ENCODE data around the gene CHAD.

CHAD gene

DNA sequence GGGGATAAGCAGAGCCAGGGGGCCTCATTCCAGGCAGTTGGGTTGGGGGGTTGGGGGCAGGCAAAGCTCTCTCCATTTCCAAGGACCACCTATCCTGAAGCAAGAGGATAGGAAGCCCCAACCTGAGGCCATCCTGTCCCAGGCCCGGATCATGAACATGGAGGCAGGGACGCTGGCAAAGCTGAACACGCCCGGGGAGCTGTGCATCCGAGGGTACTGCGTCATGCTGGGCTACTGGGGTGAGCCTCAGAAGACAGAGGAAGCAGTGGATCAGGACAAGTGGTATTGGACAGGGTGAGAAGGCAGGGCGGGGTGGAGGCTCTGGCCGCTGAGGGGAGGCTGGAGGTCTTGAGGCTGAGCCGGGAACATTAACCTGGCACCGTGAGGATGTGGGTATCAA lies 3.6 kb upstream of the CHAD start (continued):
- TF ChIP-seq ZNF565 (CRISPR knock-in tag; conservative IDR thresholded peaks at IDR 0.05; ENCODE audit: low read depth): no peak
- TF ChIP-seq TOX (CRISPR knock-in tag; IDR thresholded peaks at IDR 0.05; ENCODE audit: borderline replicate concordance): no peak

DNA sequence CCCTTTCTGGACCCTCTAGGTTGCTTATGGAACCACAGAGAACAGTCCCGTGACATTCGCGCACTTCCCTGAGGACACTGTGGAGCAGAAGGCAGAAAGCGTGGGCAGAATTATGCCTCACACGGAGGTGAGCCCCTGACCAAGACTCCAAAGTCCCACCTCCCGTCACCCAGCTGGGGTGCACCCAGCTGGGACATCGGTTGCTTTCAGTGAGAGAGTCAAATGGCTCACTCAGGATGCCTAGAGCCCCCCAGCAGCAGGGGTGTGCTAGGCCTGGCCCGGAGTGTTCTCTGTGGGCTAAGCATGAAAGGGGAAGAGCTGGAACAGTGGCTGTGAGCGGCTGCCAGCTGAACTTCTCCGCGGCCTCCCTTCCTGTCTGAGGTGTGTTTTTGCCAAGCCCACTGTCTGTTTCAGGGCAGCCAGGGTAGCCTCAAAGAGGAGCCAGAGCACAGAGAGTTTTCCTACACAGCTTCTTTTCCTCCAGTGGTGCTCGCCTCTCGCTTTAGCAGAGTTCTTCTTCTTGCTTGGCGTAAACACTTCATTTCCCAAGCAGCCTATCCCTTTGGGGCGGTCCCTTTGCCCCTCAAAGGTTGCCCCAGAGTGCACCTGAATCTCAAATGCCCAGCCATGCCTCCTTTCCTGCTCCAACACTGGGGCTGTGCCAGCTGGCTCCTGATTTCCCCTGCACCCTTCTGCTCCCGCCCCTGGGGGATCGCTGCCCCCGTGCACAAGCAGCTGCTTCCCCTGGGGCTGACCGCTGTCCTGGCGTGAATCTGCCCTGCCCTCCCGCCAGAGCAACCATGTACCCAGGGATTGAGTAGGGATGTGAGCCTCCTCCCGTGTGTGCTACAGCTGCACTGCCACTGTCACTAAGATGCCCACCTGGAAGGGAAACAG lies 2.6 kb upstream of the CHAD start:
- TF ChIP-seq GLIS3 (CRISPR knock-in tag; IDR thresholded peaks at IDR 0.05): no peak
- no peak for TF ChIP-seq BACH2 (CRISPR knock-in tag; IDR thresholded peaks at IDR 0.05; ENCODE audit: borderline replicate concordance)
- no peak for TF ChIP-seq TOX (CRISPR knock-in tag; IDR thresholded peaks at IDR 0.05; ENCODE audit: borderline replicate concordance)
- no peak for TF ChIP-seq ISL1 (CRISPR knock-in tag; IDR thresholded peaks at IDR 0.05)
- no peak for TF ChIP-seq TCF4 (CRISPR knock-in tag; IDR thresholded peaks at IDR 0.05; ENCODE audit: borderline replicate concordance)
- no peak for TF ChIP-seq ZNF565 (CRISPR knock-in tag; conservative IDR thresholded peaks at IDR 0.05; ENCODE audit: low read depth)
- TF ChIP-seq OSR1 (CRISPR knock-in tag; IDR thresholded peaks at IDR 0.05): no peak
- TF ChIP-seq ESRRG (CRISPR knock-in tag; IDR thresholded peaks at IDR 0.05): no peak
- TF ChIP-seq ARNTL (CRISPR knock-in tag; IDR thresholded peaks at IDR 0.05; ENCODE audit: borderline replicate concordance, low read depth): no peak
- TF ChIP-seq, protein P1, sequence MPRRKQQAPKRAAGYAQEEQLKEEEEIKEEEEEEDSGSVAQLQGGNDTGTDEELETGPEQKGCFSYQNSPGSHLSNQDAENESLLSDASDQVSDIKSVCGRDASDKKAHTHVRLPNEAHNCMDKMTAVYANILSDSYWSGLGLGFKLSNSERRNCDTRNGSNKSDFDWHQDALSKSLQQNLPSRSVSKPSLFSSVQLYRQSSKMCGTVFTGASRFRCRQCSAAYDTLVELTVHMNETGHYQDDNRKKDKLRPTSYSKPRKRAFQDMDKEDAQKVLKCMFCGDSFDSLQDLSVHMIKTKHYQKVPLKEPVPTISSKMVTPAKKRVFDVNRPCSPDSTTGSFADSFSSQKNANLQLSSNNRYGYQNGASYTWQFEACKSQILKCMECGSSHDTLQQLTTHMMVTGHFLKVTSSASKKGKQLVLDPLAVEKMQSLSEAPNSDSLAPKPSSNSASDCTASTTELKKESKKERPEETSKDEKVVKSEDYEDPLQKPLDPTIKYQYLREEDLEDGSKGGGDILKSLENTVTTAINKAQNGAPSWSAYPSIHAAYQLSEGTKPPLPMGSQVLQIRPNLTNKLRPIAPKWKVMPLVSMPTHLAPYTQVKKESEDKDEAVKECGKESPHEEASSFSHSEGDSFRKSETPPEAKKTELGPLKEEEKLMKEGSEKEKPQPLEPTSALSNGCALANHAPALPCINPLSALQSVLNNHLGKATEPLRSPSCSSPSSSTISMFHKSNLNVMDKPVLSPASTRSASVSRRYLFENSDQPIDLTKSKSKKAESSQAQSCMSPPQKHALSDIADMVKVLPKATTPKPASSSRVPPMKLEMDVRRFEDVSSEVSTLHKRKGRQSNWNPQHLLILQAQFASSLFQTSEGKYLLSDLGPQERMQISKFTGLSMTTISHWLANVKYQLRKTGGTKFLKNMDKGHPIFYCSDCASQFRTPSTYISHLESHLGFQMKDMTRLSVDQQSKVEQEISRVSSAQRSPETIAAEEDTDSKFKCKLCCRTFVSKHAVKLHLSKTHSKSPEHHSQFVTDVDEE (CRISPR knock-in tag; IDR thresholded peaks at IDR 0.05): no peak
- no peak for TF ChIP-seq PPARA (CRISPR knock-in tag; IDR thresholded peaks at IDR 0.05; ENCODE audit: borderline replicate concordance)
- TF ChIP-seq SNAI2 (CRISPR knock-in tag; IDR thresholded peaks at IDR 0.05): no peak
- TF ChIP-seq, protein P2, sequence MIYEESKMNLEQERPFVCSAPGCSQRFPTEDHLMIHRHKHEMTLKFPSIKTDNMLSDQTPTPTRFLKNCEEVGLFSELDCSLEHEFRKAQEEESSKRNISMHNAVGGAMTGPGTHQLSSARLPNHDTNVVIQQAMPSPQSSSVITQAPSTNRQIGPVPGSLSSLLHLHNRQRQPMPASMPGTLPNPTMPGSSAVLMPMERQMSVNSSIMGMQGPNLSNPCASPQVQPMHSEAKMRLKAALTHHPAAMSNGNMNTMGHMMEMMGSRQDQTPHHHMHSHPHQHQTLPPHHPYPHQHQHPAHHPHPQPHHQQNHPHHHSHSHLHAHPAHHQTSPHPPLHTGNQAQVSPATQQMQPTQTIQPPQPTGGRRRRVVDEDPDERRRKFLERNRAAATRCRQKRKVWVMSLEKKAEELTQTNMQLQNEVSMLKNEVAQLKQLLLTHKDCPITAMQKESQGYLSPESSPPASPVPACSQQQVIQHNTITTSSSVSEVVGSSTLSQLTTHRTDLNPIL (CRISPR knock-in tag; IDR thresholded peaks at IDR 0.05; ENCODE audit: low read depth): no peak
- TF ChIP-seq, protein P3, sequence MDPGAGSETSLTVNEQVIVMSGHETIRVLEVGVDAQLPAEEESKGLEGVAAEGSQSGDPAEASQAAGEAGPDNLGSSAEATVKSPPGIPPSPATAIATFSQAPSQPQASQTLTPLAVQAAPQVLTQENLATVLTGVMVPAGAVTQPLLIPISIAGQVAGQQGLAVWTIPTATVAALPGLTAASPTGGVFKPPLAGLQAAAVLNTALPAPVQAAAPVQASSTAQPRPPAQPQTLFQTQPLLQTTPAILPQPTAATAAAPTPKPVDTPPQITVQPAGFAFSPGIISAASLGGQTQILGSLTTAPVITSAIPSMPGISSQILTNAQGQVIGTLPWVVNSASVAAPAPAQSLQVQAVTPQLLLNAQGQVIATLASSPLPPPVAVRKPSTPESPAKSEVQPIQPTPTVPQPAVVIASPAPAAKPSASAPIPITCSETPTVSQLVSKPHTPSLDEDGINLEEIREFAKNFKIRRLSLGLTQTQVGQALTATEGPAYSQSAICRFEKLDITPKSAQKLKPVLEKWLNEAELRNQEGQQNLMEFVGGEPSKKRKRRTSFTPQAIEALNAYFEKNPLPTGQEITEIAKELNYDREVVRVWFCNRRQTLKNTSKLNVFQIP (CRISPR knock-in tag; IDR thresholded peaks at IDR 0.05; ENCODE audit: borderline replicate concordance, low read depth): no peak
- no peak for TF ChIP-seq ZFP30 (CRISPR knock-in tag; IDR thresholded peaks at IDR 0.05)
- no peak for TF ChIP-seq ZNF8 (CRISPR knock-in tag; IDR thresholded peaks at IDR 0.05)
- TF ChIP-seq, protein P4, sequence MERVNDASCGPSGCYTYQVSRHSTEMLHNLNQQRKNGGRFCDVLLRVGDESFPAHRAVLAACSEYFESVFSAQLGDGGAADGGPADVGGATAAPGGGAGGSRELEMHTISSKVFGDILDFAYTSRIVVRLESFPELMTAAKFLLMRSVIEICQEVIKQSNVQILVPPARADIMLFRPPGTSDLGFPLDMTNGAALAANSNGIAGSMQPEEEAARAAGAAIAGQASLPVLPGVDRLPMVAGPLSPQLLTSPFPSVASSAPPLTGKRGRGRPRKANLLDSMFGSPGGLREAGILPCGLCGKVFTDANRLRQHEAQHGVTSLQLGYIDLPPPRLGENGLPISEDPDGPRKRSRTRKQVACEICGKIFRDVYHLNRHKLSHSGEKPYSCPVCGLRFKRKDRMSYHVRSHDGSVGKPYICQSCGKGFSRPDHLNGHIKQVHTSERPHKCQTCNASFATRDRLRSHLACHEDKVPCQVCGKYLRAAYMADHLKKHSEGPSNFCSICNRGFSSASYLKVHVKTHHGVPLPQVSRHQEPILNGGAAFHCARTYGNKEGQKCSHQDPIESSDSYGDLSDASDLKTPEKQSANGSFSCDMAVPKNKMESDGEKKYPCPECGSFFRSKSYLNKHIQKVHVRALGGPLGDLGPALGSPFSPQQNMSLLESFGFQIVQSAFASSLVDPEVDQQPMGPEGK (CRISPR knock-in tag; IDR thresholded peaks at IDR 0.05; ENCODE audit: borderline replicate concordance): no peak
- TF ChIP-seq CSDC2 (CRISPR knock-in tag; IDR thresholded peaks at IDR 0.05): no peak
- no peak for ATAC-seq

DNA sequence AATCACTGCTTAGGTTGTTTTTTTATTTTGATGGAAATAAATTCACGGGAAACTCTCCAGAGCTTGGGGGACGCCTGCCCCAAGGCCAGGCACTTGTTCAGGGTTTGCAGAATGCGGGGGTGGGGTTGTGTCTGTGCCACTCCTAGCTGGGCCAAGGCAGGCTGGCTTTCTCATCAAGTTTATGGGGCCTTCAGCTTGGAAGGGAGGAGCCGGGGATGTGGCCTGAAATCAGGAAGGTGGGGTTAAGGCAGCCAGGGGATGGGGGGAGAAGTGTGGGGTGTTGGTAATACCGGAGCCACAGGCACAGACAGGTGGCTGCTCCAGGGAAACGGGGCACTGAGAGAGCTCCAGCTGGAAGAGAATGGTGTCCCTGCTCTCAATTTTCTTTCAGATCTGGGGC lies 1.7 kb upstream of the CHAD start:
- no peak for TF ChIP-seq SNAI2 (CRISPR knock-in tag; IDR thresholded peaks at IDR 0.05)
- TF ChIP-seq, protein P3 (CRISPR knock-in tag; IDR thresholded peaks at IDR 0.05; ENCODE audit: borderline replicate concordance, low read depth): no peak
- TF ChIP-seq ARNTL (CRISPR knock-in tag; IDR thresholded peaks at IDR 0.05; ENCODE audit: borderline replicate concordance, low read depth): no peak
- TF ChIP-seq TOX (CRISPR knock-in tag; IDR thresholded peaks at IDR 0.05; ENCODE audit: borderline replicate concordance): no peak
- no peak for TF ChIP-seq RARB (CRISPR knock-in tag; IDR thresholded peaks at IDR 0.05)
- TF ChIP-seq, protein P5, sequence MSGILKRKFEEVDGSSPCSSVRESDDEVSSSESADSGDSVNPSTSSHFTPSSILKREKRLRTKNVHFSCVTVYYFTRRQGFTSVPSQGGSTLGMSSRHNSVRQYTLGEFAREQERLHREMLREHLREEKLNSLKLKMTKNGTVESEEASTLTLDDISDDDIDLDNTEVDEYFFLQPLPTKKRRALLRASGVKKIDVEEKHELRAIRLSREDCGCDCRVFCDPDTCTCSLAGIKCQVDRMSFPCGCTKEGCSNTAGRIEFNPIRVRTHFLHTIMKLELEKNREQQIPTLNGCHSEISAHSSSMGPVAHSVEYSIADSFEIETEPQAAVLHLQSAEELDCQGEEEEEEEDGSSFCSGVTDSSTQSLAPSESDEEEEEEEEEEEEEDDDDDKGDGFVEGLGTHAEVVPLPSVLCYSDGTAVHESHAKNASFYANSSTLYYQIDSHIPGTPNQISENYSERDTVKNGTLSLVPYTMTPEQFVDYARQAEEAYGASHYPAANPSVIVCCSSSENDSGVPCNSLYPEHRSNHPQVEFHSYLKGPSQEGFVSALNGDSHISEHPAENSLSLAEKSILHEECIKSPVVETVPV (CRISPR knock-in tag; IDR thresholded peaks at IDR 0.05): no peak
- ATAC-seq: no peak

Data from SK-N-SH treated with all-trans-retinoic acid at 6 μM for 48 hours (cell line).